Hepatocyte (in vitro differentiated cells): ENCODE results near the gene OR8B3.

Source experiments
- EZH2 ChIP-seq: fragments of 200-600 bp; sonication (generic); IDR thresholded peaks from 2 replicates; pipeline ENCODE4 v1.6.1; 2016; ENCODE audit warnings: antibody characterized with exemption, mild to moderate bottlenecking, borderline replicate concordance
- TF ChIP-seq, protein P1 (sequence below): fragments of 200-600 bp; sonication (generic); IDR thresholded peaks from 2 replicates; pipeline ENCODE4 v1.5.1; 2016; ENCODE audit warnings: antibody characterized with exemption, mild to moderate bottlenecking; ENCODE audit not compliant: poor library complexity

DNA sequence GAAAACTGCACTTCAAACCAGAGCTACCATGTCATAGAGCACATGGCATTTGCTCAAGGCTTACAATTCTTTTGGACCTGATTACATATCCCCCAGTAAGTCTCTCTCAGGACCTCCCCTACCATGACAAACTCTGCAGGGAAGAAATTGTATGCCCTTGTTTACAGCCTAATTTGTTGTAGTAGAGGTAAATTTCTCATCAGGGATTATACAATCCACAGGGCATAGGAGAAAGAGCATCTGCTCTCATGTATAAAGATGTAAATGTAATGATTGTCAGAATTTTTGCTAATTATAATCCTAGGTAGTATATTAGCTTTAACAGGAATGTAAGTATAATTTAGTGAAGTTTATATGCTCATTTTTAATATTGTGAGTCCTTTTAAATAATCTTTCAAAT is at the start of gene OR8B3:
- no peak for TF ChIP-seq EZH2
- TF ChIP-seq, protein P1, sequence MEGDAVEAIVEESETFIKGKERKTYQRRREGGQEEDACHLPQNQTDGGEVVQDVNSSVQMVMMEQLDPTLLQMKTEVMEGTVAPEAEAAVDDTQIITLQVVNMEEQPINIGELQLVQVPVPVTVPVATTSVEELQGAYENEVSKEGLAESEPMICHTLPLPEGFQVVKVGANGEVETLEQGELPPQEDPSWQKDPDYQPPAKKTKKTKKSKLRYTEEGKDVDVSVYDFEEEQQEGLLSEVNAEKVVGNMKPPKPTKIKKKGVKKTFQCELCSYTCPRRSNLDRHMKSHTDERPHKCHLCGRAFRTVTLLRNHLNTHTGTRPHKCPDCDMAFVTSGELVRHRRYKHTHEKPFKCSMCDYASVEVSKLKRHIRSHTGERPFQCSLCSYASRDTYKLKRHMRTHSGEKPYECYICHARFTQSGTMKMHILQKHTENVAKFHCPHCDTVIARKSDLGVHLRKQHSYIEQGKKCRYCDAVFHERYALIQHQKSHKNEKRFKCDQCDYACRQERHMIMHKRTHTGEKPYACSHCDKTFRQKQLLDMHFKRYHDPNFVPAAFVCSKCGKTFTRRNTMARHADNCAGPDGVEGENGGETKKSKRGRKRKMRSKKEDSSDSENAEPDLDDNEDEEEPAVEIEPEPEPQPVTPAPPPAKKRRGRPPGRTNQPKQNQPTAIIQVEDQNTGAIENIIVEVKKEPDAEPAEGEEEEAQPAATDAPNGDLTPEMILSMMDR, result no peak
